ENCODE results near the gene CLDN14. TPM values are rescaled to one million over a fixed set of nuclear protein-coding genes. Genes with fewer than 3 reads are reported as not detected.

Gene CLDN14
- total and polyA plus RNA-seq, 12 donors = 0.22 TPM; not detected in 11

GRCh38 chr21:36506482-36506881, 26.6 kb upstream of the CLDN14 start:
- intact Hi-C loops (cut with DNase I) = loop anchor here (10.0 kb wide), 3 partner anchors 78 to 428 kb away; no protein-coding TSS in a partner anchor
- Histone ChIP-seq H3K9me3 (replicated peaks in 1 of 3) (no peaks in the 10 kb centered on the region), H3K36me3 (replicated peaks in 1 of 2) (no peaks in the 10 kb centered on the region), H3K27me3 (peaks cover 6% of the 10 kb centered on the region), H3K27ac (no peak overlapping the region), H3K4me1 (replicated peaks in 1 of 2) (no peaks in the 10 kb centered on the region), H3K4me3 (no peak overlapping the region)
- 62 to 75% (median 64%) methylated on average over 9 of the region's 9 CpGs for WGBS, 4 donors
- TF ChIP-seq POLR2A (IDR thresholded peaks at IDR 0.05) (no peak), CTCF (IDR thresholded peaks at IDR 0.05) (no peak)
- no peak for DNase-seq

- peak; percentile 82 to 98 (median 84) for TF ChIP-seq CTCF (IDR thresholded peaks at IDR 0.05)
- no peak for TF ChIP-seq POLR2A (IDR thresholded peaks at IDR 0.05)
- Histone ChIP-seq H3K4me1 (replicated peaks in 1 of 2) (no peaks in the 10 kb centered on the region), H3K27ac (no peak overlapping the region), H3K4me3 (no peak overlapping the region), H3K27me3 (peaks cover 6% of the 10 kb centered on the region), H3K36me3 (replicated peaks in 1 of 2) (no peaks in the 10 kb centered on the region), H3K9me3 (replicated peaks in 1 of 3) (no peaks in the 10 kb centered on the region)
- WGBS, 4 donors = 34 to 36% (median 34%) methylated on average over 5 of the region's 5 CpGs
- intact Hi-C loops (cut with DNase I) = loop anchor here (5.0 to 10.0 kb wide), 4 partner anchors 80 to 430 kb away; no protein-coding TSS in a partner anchor
- peak in 5 of 7 donors; percentile 25 to 57 (median 55) for DNase-seq
Observed at GRCh38 chr21:36504067-36505058, 24.4 kb upstream of the CLDN14 start.

- no peaks in the 10 kb centered on the region for H3K27me3 ChIP-seq
- H3K27ac ChIP-seq = no peak overlapping the region
- no peaks in the 10 kb centered on the region for H3K9me3 ChIP-seq (replicated peaks in 1 of 3)
- intact Hi-C loops (cut with DNase I) = loop anchor here (5.0 to 10.0 kb wide), 4 partner anchors 80 to 432 kb away; no protein-coding TSS in a partner anchor
- H3K4me3 ChIP-seq = no peak overlapping the region
- no peaks in the 10 kb centered on the region for H3K36me3 ChIP-seq (replicated peaks in 1 of 2)
- TF ChIP-seq POLR2A (IDR thresholded peaks at IDR 0.05) (no peak), CTCF (IDR thresholded peaks at IDR 0.05) (no peak)
- H3K4me1 ChIP-seq (replicated peaks in 1 of 2) = no peaks in the 10 kb centered on the region
- DNase-seq = no peak
- 51 to 74% (median 65%) methylated on average over 2 of the region's 2 CpGs for WGBS, 4 donors
Observed at GRCh38 chr21:36502365-36502764, 22.4 kb upstream of the CLDN14 start.

- 72 to 91% (median 81%) methylated on average over 4 of the region's 4 CpGs for WGBS, 4 donors
- intact Hi-C loops (cut with DNase I) = loop anchor here (5.0 to 10.0 kb wide), 4 partner anchors 79 to 433 kb away; no protein-coding TSS in a partner anchor
Observed at GRCh38 chr21:36501589-36501892, 21.6 kb upstream of the CLDN14 start.

More at GRCh38 chr21:36501589-36501892, 21.6 kb upstream of the CLDN14 start:
- Histone ChIP-seq H3K4me1 (replicated peaks in 1 of 2) (no peaks in the 10 kb centered on the region), H3K27ac (no peak overlapping the region), H3K36me3 (replicated peaks in 1 of 2) (no peaks in the 10 kb centered on the region), H3K27me3 (no peaks in the 10 kb centered on the region), H3K4me3 (no peak overlapping the region), H3K9me3 (replicated peaks in 1 of 3) (no peaks in the 10 kb centered on the region)
- no peak for DNase-seq
- no peak for TF ChIP-seq CTCF (IDR thresholded peaks at IDR 0.05)
- TF ChIP-seq POLR2A (IDR thresholded peaks at IDR 0.05) = no peak
